CD4-positive, alpha-beta T cell treated with Interleukin-10 for 1 hour (primary cell): ENCODE data around the gene AS3MT.

ENCODE experiments used
- DNase-seq: peaks from one replicate; pipeline ENCODE4 v3.0.0-alpha.2; 2020

Gene AS3MT

DNA sequence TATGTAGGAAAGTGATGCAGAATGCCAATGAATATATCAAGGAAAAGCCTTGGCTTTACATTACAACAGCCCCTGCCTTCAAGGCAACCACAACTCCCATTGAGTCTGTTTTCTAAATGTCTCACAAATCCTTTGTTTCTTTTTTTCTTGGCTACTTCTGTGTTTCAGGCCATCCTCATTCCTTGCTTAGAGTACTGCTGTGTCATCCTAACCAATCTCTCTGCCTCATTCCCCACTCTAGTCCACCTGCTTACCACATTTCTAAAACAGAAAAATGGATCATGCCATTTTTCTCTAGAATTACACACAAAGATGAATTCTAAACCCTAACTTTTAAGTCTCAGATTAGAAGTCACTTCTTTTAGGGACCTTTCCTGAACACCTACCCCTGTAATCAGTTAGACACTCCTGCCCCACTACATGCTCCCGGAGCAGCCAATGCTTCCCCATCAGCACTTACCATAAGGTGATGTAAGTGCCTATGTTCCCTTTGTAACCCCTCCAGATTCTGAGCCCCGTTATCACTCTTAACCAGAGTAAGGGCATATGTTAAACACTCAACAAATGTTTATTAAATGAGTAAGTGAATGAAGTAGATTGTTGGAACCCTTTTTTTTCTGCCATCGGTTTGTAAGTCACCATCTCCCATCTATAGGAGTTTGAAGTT is 12.4 kb upstream of the AS3MT start:
- DNase-seq: no peak

DNA sequence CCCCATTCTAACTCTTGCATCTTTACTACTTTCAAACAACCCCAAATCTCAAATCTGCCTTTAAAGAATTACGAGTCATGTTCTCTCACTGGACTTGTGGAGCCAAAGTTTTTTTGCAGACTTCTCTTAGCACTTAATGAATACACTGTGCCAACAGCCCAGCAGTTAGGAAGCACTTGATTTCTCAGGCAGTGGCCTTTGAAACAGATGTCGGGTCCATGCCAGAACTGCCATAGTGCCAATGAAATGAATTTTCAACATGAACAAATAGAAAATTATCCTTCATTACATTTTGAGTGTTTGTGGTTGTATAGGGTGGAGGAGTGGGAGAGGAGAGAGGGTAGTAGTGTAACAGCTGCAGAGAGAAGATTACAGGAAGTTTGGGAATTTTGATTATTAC is 9.4 kb upstream of the AS3MT start:
- DNase-seq: no peak

DNA sequence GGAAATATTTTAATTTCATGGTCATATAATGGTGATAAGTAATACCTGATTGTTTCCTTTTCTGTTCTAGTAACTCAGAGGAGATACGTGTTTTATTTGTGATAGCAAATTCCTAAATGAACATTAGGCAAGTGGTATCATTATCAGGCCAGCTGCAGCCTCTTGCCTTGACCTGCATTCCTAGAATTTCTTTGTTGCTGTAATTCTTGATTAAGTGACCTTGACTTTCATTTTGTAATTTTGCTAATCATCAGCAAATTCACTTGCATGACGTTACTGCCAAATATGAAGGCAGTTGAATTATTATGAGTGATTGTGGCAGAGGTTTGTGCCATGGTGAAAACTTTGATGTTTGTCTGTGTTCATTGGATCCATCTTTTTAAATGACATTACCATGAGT is 5.6 kb upstream of the AS3MT start:
- DNase-seq: no peak

DNA sequence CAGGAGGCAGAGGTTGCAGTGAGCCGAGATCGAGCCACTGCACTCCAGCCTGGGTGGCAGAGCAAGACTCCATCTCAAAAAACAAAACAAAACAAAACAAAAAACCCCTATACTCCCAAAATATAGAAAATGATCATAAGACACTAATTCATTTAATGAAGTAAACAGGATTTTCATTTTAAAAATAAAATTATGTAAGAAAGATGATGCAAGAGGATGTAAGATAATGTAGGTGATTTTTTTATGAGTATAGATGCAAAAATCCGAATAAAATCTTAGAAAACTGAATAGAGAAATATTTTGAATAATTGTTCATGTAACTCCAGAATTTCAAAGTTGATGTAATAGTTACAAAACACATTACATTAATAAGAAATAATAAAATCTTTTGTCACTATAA is 3.6 kb upstream of the AS3MT start:
- no peak for DNase-seq

DNA sequence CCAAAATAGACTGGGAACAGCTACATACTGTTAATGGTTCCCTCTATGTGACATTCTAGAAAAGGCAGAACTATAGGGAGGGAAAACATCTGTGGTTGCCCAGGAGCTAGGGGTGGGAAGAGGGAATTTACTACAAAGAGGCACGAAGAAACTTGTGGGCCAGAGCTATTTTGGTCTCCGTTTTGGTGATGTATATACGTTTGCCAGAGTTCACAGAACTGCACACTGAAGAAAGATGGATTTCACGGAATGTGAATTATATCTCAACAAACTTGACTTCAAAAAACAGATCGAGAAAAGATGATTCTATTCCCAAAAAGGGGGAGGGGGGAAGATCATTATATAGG is 386 bp upstream of the AS3MT start:
- no peak for DNase-seq

DNA sequence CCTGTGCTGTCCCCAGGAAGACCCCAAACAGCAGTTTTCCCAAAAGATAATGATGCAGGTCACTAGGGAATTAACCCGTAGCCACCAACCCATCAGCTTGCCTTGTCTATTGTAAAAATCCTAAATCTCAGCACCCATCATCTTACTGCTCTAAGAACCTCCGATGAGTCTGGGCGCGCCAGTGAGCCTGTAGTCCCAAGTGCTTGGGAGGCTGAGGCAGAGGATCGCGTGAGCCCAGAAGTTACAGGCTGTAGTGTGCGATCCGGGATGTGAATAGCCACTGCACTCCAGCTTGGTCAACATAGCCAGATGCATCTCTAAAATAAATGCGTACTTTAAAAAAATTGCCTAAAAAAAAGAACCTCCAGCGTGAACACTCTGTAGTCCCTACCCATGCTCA is 951 bp downstream of the AS3MT start:
- DNase-seq: no peak

DNA sequence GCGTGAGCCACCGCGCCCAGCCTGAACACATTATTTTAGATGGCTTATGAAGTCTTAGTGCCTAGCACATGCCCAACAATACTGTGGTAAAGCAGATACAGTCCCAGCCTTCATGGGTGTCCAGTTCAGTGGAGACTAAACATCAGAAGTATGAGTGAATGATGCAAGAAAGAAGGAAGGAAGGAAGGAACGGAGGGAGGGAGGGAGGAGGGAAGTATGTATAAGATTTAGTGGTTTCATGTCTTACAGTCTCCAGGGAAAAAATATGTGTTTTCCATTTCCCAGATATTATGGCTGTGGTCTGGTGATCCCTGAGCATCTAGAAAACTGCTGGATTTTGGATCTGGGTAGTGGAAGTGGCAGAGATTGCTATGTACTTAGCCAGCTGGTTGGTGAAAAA is 2.9 kb downstream of the AS3MT start:
- DNase-seq: no peak

DNA sequence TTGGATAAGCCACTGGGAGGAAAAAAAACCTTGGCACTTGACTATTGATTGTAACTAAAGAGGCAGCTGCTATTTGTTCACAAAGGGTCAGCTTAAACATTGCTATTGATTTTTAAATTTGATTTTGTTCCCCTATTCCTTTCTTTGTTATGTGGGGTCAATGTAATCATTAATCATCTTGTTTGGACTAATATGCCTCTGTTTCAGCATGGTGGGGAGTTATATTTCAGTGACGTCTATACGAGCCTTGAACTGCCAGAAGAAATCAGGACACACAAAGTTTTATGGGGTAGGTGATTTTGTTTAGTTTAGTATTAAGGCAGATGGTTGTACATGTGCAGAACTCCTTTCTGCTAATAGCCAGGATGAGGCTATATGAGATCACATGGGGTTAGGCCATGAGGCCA is 7.5 kb downstream of the AS3MT start:
- no peak for DNase-seq

DNA sequence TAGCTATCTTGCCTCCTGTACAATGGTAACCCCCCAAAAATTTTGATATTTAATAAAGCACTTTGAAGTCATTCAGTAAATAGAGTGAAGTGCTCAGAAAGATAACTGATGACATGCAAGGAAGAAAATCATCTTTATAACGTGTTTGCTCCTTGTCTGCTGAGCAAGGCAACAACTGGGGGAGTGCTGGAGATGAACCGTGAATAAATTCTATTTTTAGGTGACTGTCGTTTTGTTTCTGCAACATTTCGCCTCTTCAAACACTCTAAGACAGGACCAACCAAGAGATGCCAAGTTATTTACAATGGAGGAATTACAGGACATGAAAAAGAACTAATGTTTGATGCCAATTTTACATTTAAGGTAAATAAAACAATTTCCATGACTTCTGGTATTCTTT is 9.4 kb downstream of the AS3MT start:
- DNase-seq: no peak

DNA sequence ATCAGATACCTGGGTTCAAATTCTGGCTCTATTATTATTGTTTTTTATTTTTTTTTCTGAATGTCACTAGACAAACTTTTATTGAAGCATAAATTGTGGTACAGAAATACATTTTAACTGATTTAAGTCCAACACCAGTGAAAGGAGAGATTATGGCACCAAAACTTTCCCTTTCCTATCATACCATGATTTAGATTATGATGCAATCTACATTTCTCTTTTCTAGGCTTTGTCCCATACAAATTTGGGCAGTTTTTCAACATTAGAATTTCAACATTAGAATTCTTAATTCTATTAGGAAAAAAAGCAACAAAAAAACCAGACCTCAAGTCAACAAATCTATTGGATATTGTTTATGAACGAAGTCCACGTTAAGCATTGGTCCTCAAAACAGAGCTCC is 11.0 kb downstream of the AS3MT start:
- DNase-seq: no peak

DNA sequence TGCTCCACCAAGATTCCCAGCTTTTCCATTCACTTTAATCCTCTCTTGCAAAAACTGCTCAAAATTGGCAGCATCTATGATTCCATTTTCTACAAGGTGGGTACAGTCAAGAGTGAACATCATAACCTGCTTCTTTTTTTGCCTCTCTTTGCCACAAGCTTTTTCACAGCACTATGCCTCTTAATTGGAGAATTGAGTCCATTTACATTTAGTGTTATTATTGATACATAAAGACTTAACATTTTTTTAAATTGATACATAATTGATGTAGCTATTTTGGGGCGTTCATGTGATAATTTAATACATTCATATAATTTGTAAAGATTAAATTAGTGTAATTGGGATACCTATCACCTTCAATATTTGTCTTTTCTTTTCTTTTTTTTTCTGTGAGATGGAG is 18.8 kb downstream of the AS3MT start:
- no peak for DNase-seq

DNA sequence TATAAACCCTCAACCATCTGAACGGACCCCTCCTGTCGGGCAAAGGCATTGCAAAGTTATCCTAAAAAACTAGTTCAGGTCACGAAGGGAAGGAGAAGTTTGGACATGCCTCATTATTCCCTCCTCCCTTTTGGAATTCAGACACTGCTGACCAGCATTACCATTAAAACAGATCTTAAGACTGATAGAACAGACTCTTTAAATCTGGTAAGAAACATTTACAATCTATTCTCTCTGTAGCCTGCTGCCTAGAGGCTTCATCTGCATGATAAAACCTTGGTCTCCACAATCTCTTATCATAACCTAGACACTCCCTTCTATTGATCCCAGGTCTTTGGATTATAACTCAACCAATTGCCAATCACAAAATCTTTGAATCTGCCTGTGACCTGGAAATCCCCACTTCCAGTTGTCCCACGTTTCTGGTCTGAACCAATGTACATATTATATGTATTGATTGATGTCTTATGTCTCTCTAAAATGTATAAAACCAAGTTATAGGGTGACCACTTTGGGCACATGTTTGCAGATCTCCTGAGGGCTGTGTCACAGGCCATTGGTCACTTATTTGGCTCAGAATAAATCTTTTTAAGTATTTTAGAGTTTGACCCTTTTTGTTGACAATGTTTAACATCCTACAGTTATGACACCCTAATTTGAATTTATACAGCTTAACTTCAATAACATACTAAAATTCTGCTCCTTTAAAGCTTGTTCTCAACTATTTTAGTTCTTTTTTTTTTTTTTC is 25.4 kb downstream of the AS3MT start:
- DNase-seq: no peak

DNA sequence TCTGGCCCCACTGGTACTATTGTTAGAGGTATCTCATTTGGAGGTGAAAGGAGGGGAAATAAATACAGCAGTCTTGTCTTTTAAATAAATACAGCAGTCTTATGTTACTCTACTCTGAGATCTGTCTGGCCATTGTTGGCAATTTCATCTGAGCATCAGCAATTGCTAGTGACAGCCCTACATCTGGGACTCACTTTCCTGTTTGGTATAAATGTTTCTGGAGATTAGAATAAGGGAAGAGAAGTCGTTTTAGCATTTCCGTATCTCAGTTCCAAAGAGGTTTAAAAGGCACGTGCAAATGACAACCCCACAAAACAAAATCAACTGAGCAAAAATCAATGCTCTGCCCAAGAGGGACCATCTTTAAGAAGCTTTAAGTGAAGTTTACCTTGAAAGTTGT is 30.7 kb downstream of the AS3MT start:
- DNase-seq: no peak

DNA sequence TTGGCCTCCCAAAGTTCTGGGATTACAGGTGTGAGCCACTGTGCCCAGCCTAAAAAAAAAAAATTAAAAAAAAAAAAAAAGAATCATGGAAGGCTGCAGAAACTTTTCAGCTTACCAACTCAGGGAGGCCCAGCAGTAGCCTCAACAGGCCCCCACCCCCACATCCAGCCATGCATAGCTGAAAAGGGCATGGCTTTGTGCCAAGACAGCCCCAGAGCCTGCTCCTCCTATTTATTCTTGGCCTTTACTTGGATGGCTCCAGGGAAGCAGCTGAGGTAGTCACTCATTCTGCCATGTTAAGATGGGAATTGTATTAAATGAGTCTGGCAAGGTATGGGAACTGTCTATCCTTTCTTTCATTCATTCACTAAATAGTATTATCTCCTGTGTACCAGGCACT is 35.1 kb downstream of the AS3MT start:
- DNase-seq: no peak

DNA sequence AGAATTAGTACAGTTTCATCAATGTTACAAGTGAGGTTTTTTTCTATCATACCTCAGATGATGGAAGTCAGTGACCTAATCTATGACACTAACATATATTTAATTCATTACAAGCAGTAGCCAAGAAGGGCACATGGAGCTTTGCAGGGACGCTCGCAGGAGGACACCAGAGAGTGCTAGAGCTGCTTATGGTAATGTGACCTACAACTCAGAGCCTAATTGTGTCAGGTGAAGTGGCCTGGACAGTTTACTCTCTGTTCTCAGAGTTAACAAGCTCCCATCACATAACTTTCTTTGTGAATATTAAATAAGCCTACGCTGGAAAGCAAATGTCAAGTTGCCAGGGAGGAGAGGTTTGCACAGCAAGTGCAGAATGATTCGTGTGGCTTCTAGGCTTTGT is 37.2 kb downstream of the AS3MT start:
- DNase-seq: no peak

DNA sequence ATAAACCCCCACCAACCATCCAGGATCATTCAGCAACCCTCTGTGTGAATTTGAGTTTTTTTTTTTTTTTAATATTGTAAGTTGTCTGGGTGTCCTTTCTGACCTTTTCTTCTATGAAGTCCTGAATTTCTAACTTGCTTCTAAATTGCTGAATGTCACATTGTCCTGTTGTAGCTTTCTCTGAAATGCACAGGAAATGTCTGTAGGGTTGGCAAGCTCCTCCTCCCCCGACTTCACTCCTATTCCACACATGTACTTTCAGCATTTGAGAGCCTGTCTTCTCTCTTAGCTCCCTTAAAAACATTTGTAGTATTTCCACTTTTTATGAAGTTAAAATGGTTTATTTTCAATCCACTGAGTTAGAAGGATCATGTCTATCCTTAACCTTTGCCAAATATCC is 45.5 kb downstream of the AS3MT start:
- DNase-seq: no peak

DNA sequence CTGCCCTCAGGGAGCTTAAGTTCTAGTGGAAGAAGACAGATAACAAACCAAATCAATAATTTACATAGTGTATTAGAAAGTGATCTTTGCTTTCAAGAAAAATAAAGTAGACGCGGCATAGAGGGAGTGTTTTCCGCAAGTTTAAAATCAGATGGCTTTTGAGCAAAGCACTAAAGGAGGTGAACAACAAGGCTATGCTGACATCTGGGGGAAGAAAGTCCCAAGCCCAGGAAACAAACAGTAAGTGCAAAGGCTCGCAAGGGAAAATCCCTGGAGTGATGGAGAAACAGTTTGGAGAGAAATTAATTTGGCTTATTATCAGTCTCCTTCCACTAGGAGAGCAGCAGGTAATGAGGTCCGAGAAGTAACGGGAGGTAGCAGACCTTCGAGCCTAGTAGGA is 46.9 kb downstream of the AS3MT start:
- no peak for DNase-seq

DNA sequence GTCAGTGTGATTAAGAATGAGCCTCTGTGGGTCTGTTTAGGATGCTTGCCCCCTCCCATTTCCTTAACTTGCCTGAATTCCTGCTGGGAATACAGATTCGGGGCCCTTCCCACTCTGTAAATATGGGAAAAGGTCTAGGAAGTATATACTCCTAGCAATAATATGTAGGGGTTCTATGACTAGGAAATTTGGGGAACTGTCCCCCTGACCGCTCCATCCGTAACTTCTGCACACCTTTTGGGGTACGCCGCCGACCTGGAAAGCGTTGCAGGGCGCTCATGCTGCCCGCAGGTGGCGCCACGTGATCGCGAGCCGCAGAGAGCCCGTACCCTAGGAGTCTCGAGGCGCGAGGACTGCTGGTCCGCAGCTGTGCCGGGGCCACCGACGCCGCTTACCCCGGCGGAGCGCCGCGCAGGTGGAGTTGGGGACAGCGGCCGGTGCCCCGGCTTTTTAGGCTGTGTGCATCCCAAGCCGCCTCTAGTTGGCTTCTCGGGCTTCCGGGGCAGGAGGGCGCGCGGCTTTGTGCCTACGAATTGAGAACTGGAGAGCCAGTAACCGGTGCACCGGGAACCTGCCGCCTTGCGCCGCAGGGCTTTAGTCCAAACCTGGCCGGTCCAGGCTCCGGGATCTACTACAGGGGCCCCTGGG is 48.2 kb downstream of the AS3MT start:
- DNase-seq: peak; percentile 84

DNA sequence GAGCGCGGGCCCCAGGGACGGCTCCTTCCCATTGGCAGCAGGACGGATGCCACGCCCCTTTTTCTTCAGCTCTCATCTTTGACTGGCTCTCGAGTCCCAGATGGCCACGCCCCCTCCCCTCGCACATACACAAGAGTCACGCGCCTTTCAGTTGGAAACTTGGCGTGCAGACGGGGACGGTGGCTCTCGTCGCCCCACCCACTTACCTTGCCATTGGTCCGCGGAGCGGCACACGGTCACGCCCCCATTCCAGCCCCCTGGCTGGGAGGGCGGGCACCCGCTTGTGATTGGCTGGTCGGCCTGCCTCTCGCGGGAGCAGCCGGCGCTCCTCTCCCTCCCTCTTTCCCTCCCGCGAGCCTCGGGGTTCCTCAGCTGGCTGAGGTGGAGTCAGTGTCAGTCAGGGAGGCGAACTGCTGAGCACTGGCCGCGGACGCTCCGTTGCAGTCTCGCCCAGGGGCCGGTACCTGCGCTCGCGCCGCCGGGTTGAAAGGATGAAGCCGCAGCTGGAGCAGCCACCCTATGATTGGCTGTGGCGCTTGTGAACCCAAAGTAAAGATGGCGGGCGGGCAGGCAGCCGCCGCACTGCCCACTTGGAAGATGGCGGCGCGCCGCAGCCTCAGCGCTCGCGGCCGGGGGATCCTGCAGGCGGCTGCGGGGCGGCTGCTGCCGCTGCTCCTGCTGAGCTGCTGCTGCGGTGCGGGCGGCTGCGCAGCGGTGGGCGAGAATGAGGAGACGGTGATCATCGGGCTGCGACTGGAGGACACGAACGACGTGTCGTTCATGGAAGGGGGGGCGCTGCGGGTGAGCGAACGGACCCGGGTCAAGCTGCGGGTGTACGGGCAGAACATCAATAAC is 48.9 kb downstream of the AS3MT start, which contains the start of gene CNNM2:
Gene CNNM2 (plus strand): TSS at position 333 of the 855 bp plus-strand sequence. CDS start 187 bp downstream, at position 520.
- DNase-seq: peak; percentile 100

DNA sequence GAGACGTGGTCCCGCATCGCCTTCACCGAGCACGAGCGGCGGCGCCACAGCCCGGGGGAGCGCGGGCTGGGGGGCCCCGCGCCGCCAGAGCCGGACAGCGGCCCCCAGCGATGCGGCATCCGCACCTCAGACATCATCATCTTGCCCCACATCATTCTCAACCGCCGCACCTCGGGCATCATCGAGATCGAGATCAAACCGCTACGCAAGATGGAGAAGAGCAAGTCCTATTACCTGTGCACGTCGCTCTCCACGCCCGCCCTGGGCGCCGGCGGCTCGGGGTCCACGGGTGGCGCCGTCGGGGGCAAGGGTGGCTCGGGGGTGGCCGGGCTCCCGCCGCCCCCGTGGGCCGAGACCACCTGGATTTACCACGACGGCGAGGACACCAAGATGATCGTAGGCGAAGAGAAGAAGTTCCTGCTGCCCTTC is 49.6 kb downstream of the AS3MT start:
- DNase-seq: peak; percentile 23

DNA sequence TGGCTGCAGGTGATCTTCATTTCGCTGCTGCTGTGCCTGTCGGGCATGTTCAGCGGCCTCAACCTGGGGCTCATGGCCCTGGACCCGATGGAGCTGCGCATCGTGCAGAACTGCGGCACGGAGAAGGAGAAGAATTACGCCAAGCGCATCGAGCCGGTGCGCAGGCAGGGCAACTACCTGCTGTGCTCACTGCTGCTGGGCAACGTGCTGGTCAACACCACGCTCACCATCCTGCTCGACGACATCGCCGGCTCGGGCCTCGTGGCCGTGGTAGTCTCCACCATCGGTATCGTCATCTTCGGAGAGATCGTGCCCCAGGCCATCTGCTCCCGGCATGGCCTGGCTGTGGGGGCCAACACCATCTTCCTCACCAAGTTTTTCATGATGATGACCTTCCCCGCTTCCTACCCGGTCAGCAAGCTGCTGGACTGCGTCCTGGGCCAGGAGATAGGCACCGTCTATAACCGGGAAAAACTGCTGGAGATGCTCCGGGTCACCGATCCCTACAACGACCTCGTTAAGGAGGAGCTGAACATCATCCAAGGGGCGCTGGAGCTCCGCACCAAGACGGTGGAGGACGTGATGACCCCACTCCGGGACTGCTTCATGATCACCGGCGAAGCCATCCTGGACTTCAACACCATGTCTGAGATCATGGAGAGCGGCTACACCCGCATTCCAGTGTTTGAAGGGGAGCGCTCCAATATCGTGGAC is 50.1 kb downstream of the AS3MT start:
- no peak for DNase-seq

DNA sequence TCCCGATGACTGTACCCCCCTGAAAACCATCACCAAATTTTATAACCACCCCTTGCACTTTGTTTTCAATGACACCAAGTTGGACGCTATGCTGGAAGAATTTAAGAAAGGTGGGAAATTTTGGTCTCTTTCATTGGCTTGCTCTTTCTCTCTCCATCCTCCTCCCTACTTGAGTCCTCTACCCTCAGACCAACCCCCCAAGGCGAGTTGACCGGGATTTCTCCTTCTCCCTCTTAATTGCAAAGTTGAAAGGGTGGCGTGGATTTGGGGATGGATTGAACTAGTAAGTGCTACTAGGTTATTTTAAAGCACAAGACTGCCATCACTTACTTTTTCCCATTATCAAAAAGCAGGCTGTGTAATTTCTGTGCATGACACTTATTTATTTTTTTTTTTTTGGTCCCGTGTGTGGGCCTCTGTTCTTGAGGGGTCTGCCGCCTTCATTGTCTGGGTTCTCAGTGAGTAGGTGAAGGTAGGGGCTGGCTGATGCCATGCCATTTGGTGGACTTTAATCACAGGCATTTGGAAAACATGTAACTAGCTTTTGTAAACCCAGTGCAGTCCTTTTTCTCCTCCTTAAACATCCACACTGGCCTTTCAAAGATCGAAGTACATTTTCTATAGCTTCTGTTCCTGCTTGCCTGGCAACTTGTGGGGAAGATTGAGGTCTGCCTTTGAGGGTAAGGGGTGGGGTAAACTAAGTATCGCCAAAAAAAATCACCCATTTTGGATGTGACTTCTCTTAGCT is 50.9 kb downstream of the AS3MT start:
- no peak for DNase-seq
